AG04450 (cell line): ENCODE data around the gene KLC1. TPM values are rescaled to one million over a fixed set of nuclear protein-coding genes. Genes with fewer than 3 reads are reported as not detected.

Source experiments
- CTCF ChIA-PET: fragments of 300-600, 350-600 bp; formaldehyde crosslinking; extraction: SDS; loops from one replicate; lab custom pipeline; 2022; ENCODE audit warnings: antibody characterized with exemption, inconsistent platforms; lab: Charles Lee
- POLR2A ChIA-PET: fragments of 350-600 bp; formaldehyde crosslinking; extraction: SDS; loops from one replicate; lab custom pipeline; 2021; ENCODE audit warnings: antibody characterized with exemption, inconsistent platforms; lab: Yijun Ruan, JAX
- DNase-seq: peaks from one replicate; pipeline ENCODE4 v3.0.0-alpha.2; 2011; ENCODE audit warnings: low read depth, low spot score
- H3K27ac ChIP-seq: one replicate; pipeline ENCODE4 v1.5.1; 2012; ENCODE audit warnings: low read depth, low read length, control low read depth
- H3K27me3 ChIP-seq: one replicate; pipeline ENCODE4 v1.6.0; 2012; ENCODE audit warnings: low read length; ENCODE audit not compliant: control insufficient read depth, insufficient read depth
- H3K4me3 ChIP-seq: 2 replicates; pipeline ENCODE4 v1.5.1; 2011; ENCODE audit warnings: mild to moderate bottlenecking, low read depth, low read length, control low read depth
- H3K9me3 ChIP-seq: 2 replicates; pipeline ENCODE4 v1.5.1; 2012; ENCODE audit warnings: low read length; ENCODE audit not compliant: control insufficient read depth, insufficient read depth
- polyA plus RNA-seq: library from polyadenylated mRNA; depleted of rRNA; stranded (reverse); fragments of >200 nt; gene quantifications from 2 replicates; pipeline ENCODE4 v1.2.3, GENCODE V29; 2011
- TF ChIP-seq, protein P1 (sequence below): IDR thresholded peaks from 2 replicates; pipeline ENCODE4 v1.5.1; 2011; ENCODE audit warnings: low read depth, low read length, control low read depth, inconsistent platforms

KLC1 gene
- polyA plus RNA-seq, 1 experiment = 160 TPM

GRCh38 chr14:103702497-103703432 lies 73.8 kb downstream of the KLC1 start:
- no peaks in the 10 kb centered on the region for H3K9me3 ChIP-seq
- TF ChIP-seq, protein P1, sequence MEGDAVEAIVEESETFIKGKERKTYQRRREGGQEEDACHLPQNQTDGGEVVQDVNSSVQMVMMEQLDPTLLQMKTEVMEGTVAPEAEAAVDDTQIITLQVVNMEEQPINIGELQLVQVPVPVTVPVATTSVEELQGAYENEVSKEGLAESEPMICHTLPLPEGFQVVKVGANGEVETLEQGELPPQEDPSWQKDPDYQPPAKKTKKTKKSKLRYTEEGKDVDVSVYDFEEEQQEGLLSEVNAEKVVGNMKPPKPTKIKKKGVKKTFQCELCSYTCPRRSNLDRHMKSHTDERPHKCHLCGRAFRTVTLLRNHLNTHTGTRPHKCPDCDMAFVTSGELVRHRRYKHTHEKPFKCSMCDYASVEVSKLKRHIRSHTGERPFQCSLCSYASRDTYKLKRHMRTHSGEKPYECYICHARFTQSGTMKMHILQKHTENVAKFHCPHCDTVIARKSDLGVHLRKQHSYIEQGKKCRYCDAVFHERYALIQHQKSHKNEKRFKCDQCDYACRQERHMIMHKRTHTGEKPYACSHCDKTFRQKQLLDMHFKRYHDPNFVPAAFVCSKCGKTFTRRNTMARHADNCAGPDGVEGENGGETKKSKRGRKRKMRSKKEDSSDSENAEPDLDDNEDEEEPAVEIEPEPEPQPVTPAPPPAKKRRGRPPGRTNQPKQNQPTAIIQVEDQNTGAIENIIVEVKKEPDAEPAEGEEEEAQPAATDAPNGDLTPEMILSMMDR = no peak
- H3K4me3 ChIP-seq = no peak overlapping the region
- no peaks in the 10 kb centered on the region for H3K27me3 ChIP-seq
- CTCF ChIA-PET = no interaction called here
- POLR2A ChIA-PET = interaction anchor here (0.5 kb wide), 1 partner anchor 124 kb away, joined by 3 read pairs; no protein-coding TSS in a partner anchor
- H3K27ac ChIP-seq = peak overlapping the region; percentile 11
- no peak for DNase-seq

GRCh38 chr14:103703433-103704385 lies 74.7 kb downstream of the KLC1 start:
- POLR2A ChIA-PET = no interaction called here
- peak overlapping the region; percentile 39 for H3K27ac ChIP-seq
- CTCF ChIA-PET = no interaction called here

DNA sequence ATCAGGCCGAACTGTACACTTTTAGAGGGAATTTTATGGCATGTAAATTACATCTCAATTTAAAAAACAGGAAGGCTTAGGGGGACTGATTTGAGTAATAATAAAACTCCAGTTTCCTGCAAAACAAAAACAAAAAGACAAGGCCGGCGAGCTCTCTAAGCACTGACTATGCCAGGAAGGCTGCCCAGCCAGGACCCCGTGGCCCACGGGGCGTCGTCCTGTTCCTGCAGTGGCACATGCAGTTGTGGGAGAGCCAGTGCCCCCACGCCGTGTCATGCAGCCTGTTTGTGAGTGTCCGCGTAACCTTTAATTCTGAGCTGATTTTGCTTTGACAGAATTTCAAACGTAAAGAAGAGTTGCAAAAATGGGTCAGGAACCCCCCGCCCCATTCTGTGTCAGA lies 75.7 kb downstream of the KLC1 start:
- no peaks in the 10 kb centered on the region for H3K9me3 ChIP-seq
- CTCF ChIA-PET = interaction anchor here (0.6 kb wide), 2 partner anchors 100 to 1125 kb away, joined by 3 to 4 read pairs; no protein-coding TSS in a partner anchor
- H3K27me3 ChIP-seq = no peaks in the 10 kb centered on the region
- H3K4me3 ChIP-seq = no peak overlapping the region
- DNase-seq = no peak
- POLR2A ChIA-PET = no interaction called here
- H3K27ac ChIP-seq = no peak overlapping the region
- TF ChIP-seq, protein P1 = no peak

More at GRCh38 chr14:103703433-103704385, 74.7 kb downstream of the KLC1 start:
- Histone ChIP-seq H3K9me3 (no peaks in the 10 kb centered on the region), H3K4me3 (no peak overlapping the region), H3K27me3 (no peaks in the 10 kb centered on the region)
- no peak for DNase-seq
- TF ChIP-seq, protein P1 = no peak

- TF ChIP-seq, protein P1 = no peak
- no peak for DNase-seq
- Histone ChIP-seq H3K9me3 (no peaks in the 10 kb centered on the region), H3K27me3 (no peaks in the 10 kb centered on the region), H3K4me3 (no peak overlapping the region), H3K27ac (no peak overlapping the region)
- CTCF ChIA-PET = interaction anchor here (0.6 kb wide), 2 partner anchors 101 to 1126 kb away, joined by 3 to 4 read pairs; no protein-coding TSS in a partner anchor
- POLR2A ChIA-PET = no interaction called here
Observed at GRCh38 chr14:103705118-103705503, 76.1 kb downstream of the KLC1 start.
